Panc1 (cell line): ENCODE results near the gene HDLBP. TPM values are rescaled to one million over a fixed set of nuclear protein-coding genes. Genes with fewer than 3 reads are reported as not detected.

ENCODE experiments used
- ATAC-seq: fragments of 200-7000 bp; cut with Tn5 transposase; 2 replicates; pipeline ENCODE4 v1.9.1; 2020; ENCODE audit warnings: mild to moderate bottlenecking, moderate library complexity
- BruUV-seq: library from RNA; stranded (reverse); fragments of 400-500 nt; replicated peaks from 2 replicates; lab custom pipeline; 2021; lab: Mats Ljungman, UMichigan
- CTCF ChIA-PET: fragments of 300-600 bp; sonication (Branson Sonifier 250); formaldehyde crosslinking; loops from one replicate; lab custom pipeline; 2022; ENCODE audit warnings: antibody characterized with exemption; lab: Charles Lee
- POLR2A ChIA-PET: fragments of 300-600 bp; sonication (Branson Sonifier 250); formaldehyde crosslinking; loops from one replicate; lab custom pipeline; 2022; ENCODE audit warnings: antibody characterized with exemption; lab: Charles Lee
- DNase-seq: peaks from one replicate; pipeline ENCODE4 v3.0.0-alpha.2; 2010; ENCODE audit warnings: low read depth, low spot score
- H3K27ac ChIP-seq: 2 replicates; pipeline ENCODE4 v1.5.1; 2011; ENCODE audit warnings: mild to moderate bottlenecking, low read length, inconsistent platforms
- H3K27me3 ChIP-seq: fragments of 200-500 bp; sonication (Bioruptor generic); 2 replicates; pipeline ENCODE4 v1.6.0; 2014; ENCODE audit warnings: low read length, inconsistent platforms; ENCODE audit not compliant: control insufficient read depth, insufficient read depth
- H3K36me3 ChIP-seq: fragments of 200-500 bp; sonication (Bioruptor generic); 2 replicates; pipeline ENCODE4 v1.5.1; 2014; ENCODE audit warnings: inconsistent platforms, mild to moderate bottlenecking, low read length, moderate library complexity; ENCODE audit not compliant: control insufficient read depth, insufficient read depth
- H3K4me1 ChIP-seq: 2 replicates; pipeline ENCODE4 v1.5.1; 2011; ENCODE audit warnings: inconsistent platforms, mild to moderate bottlenecking, low read length, moderate library complexity; ENCODE audit not compliant: control insufficient read depth, insufficient read depth
- H3K4me3 ChIP-seq, 2 experiments: 2 replicates each; pipeline ENCODE4 v1.5.1; 2011 to 2012; ENCODE audit warnings: low read depth in 2 of 2, low read length in 2 of 2, mild to moderate bottlenecking in 2 of 2, inconsistent platforms in 1 of 2, moderate library complexity in 1 of 2
- H3K9me3 ChIP-seq: fragments of 200-500 bp; sonication (Bioruptor generic); 2 replicates; pipeline ENCODE4 v1.5.1; 2014; ENCODE audit warnings: low read depth, mild to moderate bottlenecking, inconsistent platforms, low read length, moderate library complexity; ENCODE audit not compliant: control insufficient read depth, insufficient read depth
- POLR2AphosphoS5 ChIP-seq: IDR thresholded peaks from 2 replicates; pipeline ENCODE4 v1.6.1; 2012; ENCODE audit warnings: mild to moderate bottlenecking, low read depth, low read length, moderate library complexity
- SIN3A ChIP-seq: IDR thresholded peaks from 2 replicates; pipeline ENCODE4 v1.6.1; 2012; ENCODE audit warnings: low read depth, mild to moderate bottlenecking, low read length, moderate library complexity, borderline replicate concordance; ENCODE audit not compliant: insufficient read depth
- TCF7L2 ChIP-seq: IDR thresholded peaks from 2 replicates; pipeline ENCODE4 v1.6.1; 2011; ENCODE audit warnings: mild to moderate bottlenecking, low read depth, low read length, inconsistent platforms
- in situ Hi-C: cut with HindIII; loops from 2 replicates; pipeline ENCODE4 v1.10.0; 2016; ENCODE audit warnings: low sequenced_read_pairs, low pct_unique_long_range_greater_than_20kb
- intact Hi-C: fragments of 100-400 bp; cut with micrococcal nuclease; formaldehyde crosslinking; loops from one replicate; pipeline ENCODE4 v1.10.0; 2022; ENCODE audit not compliant: unreplicated experiment
- total RNA-seq: library from RNA; stranded (reverse); gene quantifications from one replicate; pipeline ENCODE4 v1.2.1, GENCODE V29; 2021; ENCODE audit not compliant: unreplicated experiment
- TF ChIP-seq, protein P1 (sequence below), 2 experiments: IDR thresholded peaks; 2 replicates each; pipeline ENCODE4 v1.6.1; 2011 to 2012; ENCODE audit warnings: low read depth in 2 of 2, control low read depth in 1 of 2, low read length in 1 of 2, mild to moderate bottlenecking in 1 of 2, moderate library complexity in 1 of 2; ENCODE audit not compliant: insufficient read depth in 1 of 2
- TF ChIP-seq, protein P2 (sequence below): fragments of 450-650 bp; IDR thresholded peaks from 2 replicates; pipeline ENCODE4 v1.5.1; 2017; ENCODE audit warnings: mild to moderate bottlenecking

The HDLBP gene
- total RNA-seq, 1 experiment from 2014 or later = 656 TPM

DNA sequence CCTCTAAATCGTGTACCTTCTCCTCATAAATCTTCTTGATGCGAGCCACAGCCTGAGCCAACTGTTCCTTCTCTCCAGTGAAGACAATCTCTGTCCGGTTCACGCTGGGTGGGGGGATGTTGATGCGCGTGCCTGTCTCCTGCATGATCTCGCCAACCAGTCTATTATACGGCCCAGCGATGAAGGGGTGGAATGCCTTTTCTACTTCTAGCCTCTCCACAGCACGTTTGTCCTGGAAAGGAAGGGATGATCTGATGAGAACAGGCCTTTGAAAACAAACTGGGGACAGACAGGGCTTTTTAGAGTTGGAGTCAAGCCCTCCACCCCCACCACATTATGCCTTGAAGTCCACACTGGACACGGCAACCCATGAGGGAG, 59.3 kb downstream of the HDLBP start:
- no peak for ATAC-seq
- Histone ChIP-seq H3K27ac (no peak overlapping the region), H3K4me3 (no peak overlapping the region), H3K36me3 (peaks cover 29% of the 10 kb centered on the region), H3K9me3 (no peaks in the 10 kb centered on the region), H3K27me3 (no peaks in the 10 kb centered on the region), H3K4me1 (no peaks in the 10 kb centered on the region)
- intact Hi-C loops (no loop called here), in situ Hi-C loops (no loop called here)
- TF ChIP-seq TCF7L2 (no peak), SIN3A (no peak), POLR2AphosphoS5 (no peak)
- TF ChIP-seq, protein P1, sequence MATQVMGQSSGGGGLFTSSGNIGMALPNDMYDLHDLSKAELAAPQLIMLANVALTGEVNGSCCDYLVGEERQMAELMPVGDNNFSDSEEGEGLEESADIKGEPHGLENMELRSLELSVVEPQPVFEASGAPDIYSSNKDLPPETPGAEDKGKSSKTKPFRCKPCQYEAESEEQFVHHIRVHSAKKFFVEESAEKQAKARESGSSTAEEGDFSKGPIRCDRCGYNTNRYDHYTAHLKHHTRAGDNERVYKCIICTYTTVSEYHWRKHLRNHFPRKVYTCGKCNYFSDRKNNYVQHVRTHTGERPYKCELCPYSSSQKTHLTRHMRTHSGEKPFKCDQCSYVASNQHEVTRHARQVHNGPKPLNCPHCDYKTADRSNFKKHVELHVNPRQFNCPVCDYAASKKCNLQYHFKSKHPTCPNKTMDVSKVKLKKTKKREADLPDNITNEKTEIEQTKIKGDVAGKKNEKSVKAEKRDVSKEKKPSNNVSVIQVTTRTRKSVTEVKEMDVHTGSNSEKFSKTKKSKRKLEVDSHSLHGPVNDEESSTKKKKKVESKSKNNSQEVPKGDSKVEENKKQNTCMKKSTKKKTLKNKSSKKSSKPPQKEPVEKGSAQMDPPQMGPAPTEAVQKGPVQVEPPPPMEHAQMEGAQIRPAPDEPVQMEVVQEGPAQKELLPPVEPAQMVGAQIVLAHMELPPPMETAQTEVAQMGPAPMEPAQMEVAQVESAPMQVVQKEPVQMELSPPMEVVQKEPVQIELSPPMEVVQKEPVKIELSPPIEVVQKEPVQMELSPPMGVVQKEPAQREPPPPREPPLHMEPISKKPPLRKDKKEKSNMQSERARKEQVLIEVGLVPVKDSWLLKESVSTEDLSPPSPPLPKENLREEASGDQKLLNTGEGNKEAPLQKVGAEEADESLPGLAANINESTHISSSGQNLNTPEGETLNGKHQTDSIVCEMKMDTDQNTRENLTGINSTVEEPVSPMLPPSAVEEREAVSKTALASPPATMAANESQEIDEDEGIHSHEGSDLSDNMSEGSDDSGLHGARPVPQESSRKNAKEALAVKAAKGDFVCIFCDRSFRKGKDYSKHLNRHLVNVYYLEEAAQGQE (IDR thresholded peaks at IDR 0.05; ENCODE audit: insufficient read depth in 1 of 2, low read depth in 2 of 2, low read length in 1 of 2) = no peak
- TF ChIP-seq, protein P2, sequence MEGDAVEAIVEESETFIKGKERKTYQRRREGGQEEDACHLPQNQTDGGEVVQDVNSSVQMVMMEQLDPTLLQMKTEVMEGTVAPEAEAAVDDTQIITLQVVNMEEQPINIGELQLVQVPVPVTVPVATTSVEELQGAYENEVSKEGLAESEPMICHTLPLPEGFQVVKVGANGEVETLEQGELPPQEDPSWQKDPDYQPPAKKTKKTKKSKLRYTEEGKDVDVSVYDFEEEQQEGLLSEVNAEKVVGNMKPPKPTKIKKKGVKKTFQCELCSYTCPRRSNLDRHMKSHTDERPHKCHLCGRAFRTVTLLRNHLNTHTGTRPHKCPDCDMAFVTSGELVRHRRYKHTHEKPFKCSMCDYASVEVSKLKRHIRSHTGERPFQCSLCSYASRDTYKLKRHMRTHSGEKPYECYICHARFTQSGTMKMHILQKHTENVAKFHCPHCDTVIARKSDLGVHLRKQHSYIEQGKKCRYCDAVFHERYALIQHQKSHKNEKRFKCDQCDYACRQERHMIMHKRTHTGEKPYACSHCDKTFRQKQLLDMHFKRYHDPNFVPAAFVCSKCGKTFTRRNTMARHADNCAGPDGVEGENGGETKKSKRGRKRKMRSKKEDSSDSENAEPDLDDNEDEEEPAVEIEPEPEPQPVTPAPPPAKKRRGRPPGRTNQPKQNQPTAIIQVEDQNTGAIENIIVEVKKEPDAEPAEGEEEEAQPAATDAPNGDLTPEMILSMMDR = no peak
- BruUV-seq = no TSS peak
- no peak for DNase-seq
- CTCF ChIA-PET = no interaction called here
- POLR2A ChIA-PET = no interaction called here

DNA sequence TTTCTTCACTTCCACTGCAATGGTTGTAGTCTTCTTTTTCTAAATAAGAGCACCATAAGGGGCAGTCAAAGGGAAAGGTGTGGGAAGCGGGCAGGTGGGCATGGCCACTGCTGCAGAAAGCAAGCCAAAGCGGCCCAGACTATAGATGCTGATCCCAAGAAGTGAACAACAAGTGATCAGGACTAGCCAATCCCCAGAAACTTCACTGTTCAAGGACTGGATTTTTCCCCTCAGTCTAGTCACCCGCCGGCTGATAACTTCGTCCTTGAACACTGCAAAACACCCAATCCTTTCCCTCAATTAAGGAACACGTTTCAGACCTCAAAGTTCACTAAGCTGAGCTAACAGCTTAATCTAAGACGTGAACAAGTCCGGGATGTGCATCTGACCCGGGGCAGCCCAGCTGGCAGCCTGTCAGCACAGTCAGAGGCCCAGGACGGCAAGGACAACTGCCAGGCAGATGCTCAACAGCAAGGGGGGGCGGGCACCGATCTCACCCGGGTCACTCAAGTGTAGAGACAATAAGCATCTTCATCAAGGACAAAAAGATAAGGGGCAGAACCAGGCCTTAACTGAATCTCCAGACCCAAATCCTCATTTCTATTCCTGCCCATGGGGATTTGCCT, 59.8 kb downstream of the HDLBP start:
- no peak for DNase-seq
- intact Hi-C loops = no loop called here
- Histone ChIP-seq H3K9me3 (no peaks in the 10 kb centered on the region), H3K4me3 (no peak overlapping the region), H3K36me3 (peaks cover 27% of the 10 kb centered on the region), H3K27me3 (no peaks in the 10 kb centered on the region), H3K4me1 (no peaks in the 10 kb centered on the region), H3K27ac (no peak overlapping the region)
- no peak for TF ChIP-seq SIN3A
- TF ChIP-seq, protein P2 = no peak
- TF ChIP-seq, protein P1 (IDR thresholded peaks at IDR 0.05; ENCODE audit: insufficient read depth in 1 of 2, low read depth in 2 of 2, low read length in 1 of 2) = no peak
- no peak for TF ChIP-seq TCF7L2
- TF ChIP-seq POLR2AphosphoS5 = no peak
- BruUV-seq = no TSS peak
- no peak for ATAC-seq
- CTCF ChIA-PET = no interaction called here
- in situ Hi-C loops = no loop called here
- POLR2A ChIA-PET = no interaction called here
